Heart left ventricle (tissue), 16 donors: ENCODE data around the gene MTOR. TPM values are rescaled to one million over a fixed set of nuclear protein-coding genes. Genes with fewer than 3 reads are reported as not detected.

Source experiments
- ATAC-seq, 4 donors: fragments of 200-7000 bp; cut with Tn5 transposase; one replicate each; pipeline ENCODE4 v1.9.1; 2020 to 2022; ENCODE audit warnings: moderate library complexity in 4 of 4, mild to moderate bottlenecking in 3 of 4, moderate number of reproducible peaks in 1 of 4
- DNase-seq, 5 donors: peaks; one replicate each; pipeline ENCODE4 v3.0.0-alpha.2; 2020
- H3K27ac ChIP-seq, 12 donors: fragments of 200-600 bp; sonication (generic) in 4 of 12; one replicate each; pipeline versions ENCODE4 v1.5.0 to v1.8.0; 2016 to 2022; ENCODE audit warnings: mild to moderate bottlenecking in 2 of 12
- H3K27me3 ChIP-seq, 9 donors: fragments of 200-600 bp; sonication (generic) in 2 of 9; one replicate each; pipeline versions ENCODE4 v1.5.1 to v1.8.0; 2016 to 2022; ENCODE audit warnings: mild to moderate bottlenecking in 3 of 9
- H3K36me3 ChIP-seq, 9 donors: fragments of 200-600 bp; sonication (generic) in 2 of 9; one replicate each; pipeline versions ENCODE4 v1.5.0 to v1.8.0; 2018 to 2022; ENCODE audit warnings: mild to moderate bottlenecking in 2 of 9
- H3K4me1 ChIP-seq, 12 donors: fragments of 200-600 bp; sonication (generic) in 4 of 12; one replicate each; pipeline versions ENCODE4 v1.5.0 to v1.8.0; 2016 to 2022; ENCODE audit warnings: mild to moderate bottlenecking in 3 of 12
- H3K4me3 ChIP-seq, 12 donors: fragments of 200-600 bp; sonication (generic) in 4 of 12; one replicate each; pipeline versions ENCODE4 v1.5.0 to v1.8.0; 2017 to 2022; ENCODE audit warnings: mild to moderate bottlenecking in 9 of 12, moderate library complexity in 4 of 12
- H3K9me3 ChIP-seq, 12 donors: fragments of 200-600 bp; sonication (generic) in 4 of 12; one replicate each; pipeline versions ENCODE4 v1.5.0 to v1.8.0; 2016 to 2022; ENCODE audit warnings: mild to moderate bottlenecking in 1 of 12
- POLR2A ChIP-seq, 2 donors: fragments of 450-650 bp; IDR thresholded peaks; one replicate each; pipeline ENCODE4 v1.6.1; 2017; ENCODE audit warnings: antibody characterized with exemption in 2 of 2, mild to moderate bottlenecking in 2 of 2, moderate library complexity in 2 of 2
- WGBS, 4 donors: extraction: QIAGEN DNeasy Blood & Tissue Kit in 2 of 4; methylation state at CpG; one replicate each; pipeline versions ENCODE4 v1.1.5 to v1.1.7; 2013 to 2018; 5-methylcytosine and 5-hydroxymethylcytosine counted together
- intact Hi-C, 10 donors: fragments of 100-400 bp; cut with DNase I; formaldehyde crosslinking; loops; one replicate each; pipeline versions ENCODE4 v1.11.1 to v1.14.2; 2022
- polyA plus RNA-seq, 2 donors: library from polyadenylated mRNA; stranded (reverse); fragments of 200-250 nt; gene quantifications; one replicate each; pipeline ENCODE4 v1.2.3, GENCODE V29; 2013
- total RNA-seq, 9 donors: library from RNA; depleted of rRNA in 2 of 9; stranded (reverse); fragments of >200 nt in 2 of 9; fragmentation: NEBNext Ultra II Directional in 3 of 9; extraction: Animal tissue kit (Norgen Biotek cat#: 25700) in 3 of 9; gene quantifications; one replicate each; pipeline versions ENCODE4 v1.1.0 to v1.2.4, GENCODE V29; 2016 to 2023
- TF ChIP-seq, protein P1 (sequence below), 12 donors: fragments of 200-600 bp; sonication (generic) in 4 of 12; IDR thresholded peaks; one replicate each; pipeline versions ENCODE4 v1.5.0 to v1.8.0; 2018 to 2022; ENCODE audit warnings: antibody characterized with exemption in 12 of 12, mild to moderate bottlenecking in 5 of 12
- donor health status: ischemic (EF 13 %, LVEDD 7.1; RV severe dilation, severe dysfunction).
- donor health status: healthy with polysubstance abuse.
- donor health status: DM: no; HTN: yes; CAD: no.
- donor health status: DM: no; HTN: no; CAD: no.
- donor health status: ischemic (EF 25% LVEDD 6.9; RV normal size, moderate dysfunction).
- donor health status: ischemic (EF 25% LVEDD 5.7; RV mildly dilated, moderate dysfunction).
- donor health status: healthy.
- donor health status: DM: yes; HTN: yes; CAD: no.
- donor health status: ischemic (EF 35%, LVEDD 5.7; RV mildly dilated, moderate dysfunction).
- donor health status: nonischemic (EF 11% LVEDD 7.7; RV severe dilation, severe dysfunction).
- donor health status: DM: yes; HTN: yes; CAD: no.
- donor health status: PGD.
- donor health status: ischemic (EF 29% LVEDD 5.4; RV normal size, mild dysfunction).
- donor health status: nonischemic (EF 23%, LVEDD 6.1; RV moderate dilation, normal function).

The MTOR gene
- total and polyA plus RNA-seq, 11 donors = 17.4 to 43.6 (median 36.7) TPM

DNA sequence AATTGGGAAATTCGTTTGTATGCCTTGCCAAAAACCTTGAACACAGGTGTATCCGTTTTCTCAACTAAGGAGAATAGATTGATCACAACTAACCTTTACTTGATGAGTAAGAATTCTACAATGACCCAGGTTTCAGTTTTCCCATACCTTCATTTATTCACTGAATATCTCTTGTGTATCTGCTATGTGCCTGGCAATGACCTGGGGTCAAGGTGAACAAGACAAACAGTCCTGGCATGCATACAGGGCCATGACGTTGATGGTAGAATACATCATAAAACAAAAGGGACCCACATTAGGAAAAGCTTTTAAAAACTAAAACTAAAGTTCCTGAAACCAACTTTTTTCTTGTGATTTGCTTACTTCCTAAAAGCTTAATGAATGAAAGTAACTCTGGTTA lies 130.5 kb downstream of the MTOR start:
- intact Hi-C loops = no loop called here
- no peak overlapping the region for H3K4me3 ChIP-seq
- no peak for ATAC-seq
- peaks cover 3 to 100% (median 83%) of the 10 kb centered on the region in 9 donors for H3K36me3 ChIP-seq
- H3K9me3 ChIP-seq = no peaks in the 10 kb centered on the region
- DNase-seq = no peak
- 71 to 85% (median 75%) methylated on average over 3 of the region's 3 CpGs for WGBS, 4 donors
- H3K27ac ChIP-seq = peak overlapping the region in 9 of 12 donors; percentile 1 to 56 (median 23)
- TF ChIP-seq, protein P1, sequence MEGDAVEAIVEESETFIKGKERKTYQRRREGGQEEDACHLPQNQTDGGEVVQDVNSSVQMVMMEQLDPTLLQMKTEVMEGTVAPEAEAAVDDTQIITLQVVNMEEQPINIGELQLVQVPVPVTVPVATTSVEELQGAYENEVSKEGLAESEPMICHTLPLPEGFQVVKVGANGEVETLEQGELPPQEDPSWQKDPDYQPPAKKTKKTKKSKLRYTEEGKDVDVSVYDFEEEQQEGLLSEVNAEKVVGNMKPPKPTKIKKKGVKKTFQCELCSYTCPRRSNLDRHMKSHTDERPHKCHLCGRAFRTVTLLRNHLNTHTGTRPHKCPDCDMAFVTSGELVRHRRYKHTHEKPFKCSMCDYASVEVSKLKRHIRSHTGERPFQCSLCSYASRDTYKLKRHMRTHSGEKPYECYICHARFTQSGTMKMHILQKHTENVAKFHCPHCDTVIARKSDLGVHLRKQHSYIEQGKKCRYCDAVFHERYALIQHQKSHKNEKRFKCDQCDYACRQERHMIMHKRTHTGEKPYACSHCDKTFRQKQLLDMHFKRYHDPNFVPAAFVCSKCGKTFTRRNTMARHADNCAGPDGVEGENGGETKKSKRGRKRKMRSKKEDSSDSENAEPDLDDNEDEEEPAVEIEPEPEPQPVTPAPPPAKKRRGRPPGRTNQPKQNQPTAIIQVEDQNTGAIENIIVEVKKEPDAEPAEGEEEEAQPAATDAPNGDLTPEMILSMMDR (IDR thresholded peaks at IDR 0.05) = no peak
- no peak for TF ChIP-seq POLR2A (IDR thresholded peaks at IDR 0.05)
- H3K27me3 ChIP-seq = no peaks in the 10 kb centered on the region
- H3K4me1 ChIP-seq = peaks cover 0 to 35% (median 5%) of the 10 kb centered on the region in 12 donors

- Histone ChIP-seq H3K4me3 (no peak overlapping the region), H3K27ac (peak overlapping the region in 1 of 12 donors; percentile 10), H3K4me1 (peaks cover 0 to 34% (median 5%) of the 10 kb centered on the region in 12 donors), H3K9me3 (no peaks in the 10 kb centered on the region), H3K27me3 (no peaks in the 10 kb centered on the region), H3K36me3 (peaks cover 5 to 100% (median 90%) of the 10 kb centered on the region in 9 donors)
- DNase-seq (no peak), ATAC-seq (no peak)
- TF ChIP-seq, protein P1 (IDR thresholded peaks at IDR 0.05) = no peak
- TF ChIP-seq POLR2A (IDR thresholded peaks at IDR 0.05) = no peak
- whole genome bisulfite sequencing, 4 donors = 92 to 96% (median 94%) methylated on average over 14 to 17 of the region's 17 CpGs
- intact Hi-C loops = no loop called here
Measured at GRCh38 chr1:11130406-11130805, 131.9 kb downstream of the MTOR start.

DNA sequence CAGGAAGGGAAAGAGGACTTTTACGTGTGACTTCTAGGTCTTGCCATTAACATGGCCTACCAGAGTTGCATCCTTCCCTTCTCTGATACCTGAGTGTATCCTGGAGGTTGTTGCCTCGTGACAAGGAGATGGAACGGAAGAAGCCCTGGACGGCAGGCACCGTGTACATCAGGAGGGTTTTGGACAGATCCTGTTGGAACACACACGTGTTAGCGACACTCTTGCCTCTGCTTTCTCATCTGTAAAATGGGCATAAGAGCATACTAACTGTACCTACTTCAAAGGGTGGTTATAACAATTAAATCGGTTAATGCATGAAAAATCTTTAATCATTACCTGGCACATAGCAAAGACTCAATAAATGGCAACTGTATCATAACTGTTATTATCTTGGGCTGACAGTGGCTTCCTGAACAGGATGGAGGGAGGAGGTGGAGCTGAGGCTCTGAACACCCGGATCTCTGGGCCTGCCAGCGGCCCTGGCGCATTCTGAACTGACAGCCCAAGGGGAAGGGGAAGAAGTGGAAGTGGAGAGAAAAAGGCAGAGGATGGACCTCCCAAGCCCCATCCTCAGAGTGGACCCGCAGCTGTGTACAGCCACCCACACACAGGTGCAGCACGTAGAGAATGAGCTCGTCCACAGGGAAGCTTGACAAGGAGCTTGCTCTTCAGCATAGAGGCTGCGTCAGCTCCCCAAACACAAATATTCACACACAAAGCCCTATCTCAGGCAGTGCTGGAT lies 132.5 kb downstream of the MTOR start:
- Histone ChIP-seq H3K27ac (no peak overlapping the region), H3K9me3 (no peaks in the 10 kb centered on the region), H3K4me1 (peaks cover 0 to 29% (median 3%) of the 10 kb centered on the region in 12 donors), H3K27me3 (no peaks in the 10 kb centered on the region), H3K36me3 (peaks cover 5 to 100% (median 96%) of the 10 kb centered on the region in 9 donors), H3K4me3 (no peak overlapping the region)
- intact Hi-C loops = no loop called here
- 89 to 94% (median 94%) methylated on average over 15 of the region's 15 CpGs for WGBS, 4 donors
- no peak for DNase-seq
- peak in 1 of 4 donors; percentile 38 for ATAC-seq
- TF ChIP-seq, protein P1 (IDR thresholded peaks at IDR 0.05) = no peak
- no peak for TF ChIP-seq POLR2A (IDR thresholded peaks at IDR 0.05)

- no peak overlapping the region for H3K27ac ChIP-seq
- TF ChIP-seq POLR2A (IDR thresholded peaks at IDR 0.05) = no peak
- TF ChIP-seq, protein P1 (IDR thresholded peaks at IDR 0.05) = no peak
- intact Hi-C loops = no loop called here
- ATAC-seq (no peak), DNase-seq (no peak)
- peaks cover 5 to 100% (median 100%) of the 10 kb centered on the region in 9 donors for H3K36me3 ChIP-seq
- H3K4me3 ChIP-seq = no peak overlapping the region
- H3K27me3 ChIP-seq = no peaks in the 10 kb centered on the region
- 82 to 89% (median 88%) methylated on average over 5 of the region's 5 CpGs for WGBS, 4 donors
- H3K4me1 ChIP-seq = peaks cover 0 to 7% (median 0%) of the 10 kb centered on the region in 12 donors
- no peaks in the 10 kb centered on the region for H3K9me3 ChIP-seq
Measured at GRCh38 chr1:11126569-11126968, 135.8 kb downstream of the MTOR start.
